GM18867 (cell line): ENCODE data around the gene MVB12A.

Source experiments
- ATAC-seq: cut with Tn5 transposase; IDR thresholded peaks from one replicate; pipeline ENCODE4 v1.9.1; 2021; ENCODE audit warnings: mild to moderate bottlenecking, moderate library complexity; ENCODE audit not compliant: unreplicated experiment

The MVB12A gene

GRCh38 chr19:17404621-17405249 lies 15.1 kb upstream of the MVB12A start:
- no peak for ATAC-seq

GRCh38 chr19:17405250-17406045 lies 14.4 kb upstream of the MVB12A start, which contains the start of gene BST2:
Gene BST2, minus strand, starts transcription at chr19:17405630. Its CDS starts 55 bp downstream, at chr19:17405575.
- ATAC-seq = peak; percentile 72

- ATAC-seq = no peak
Measured at GRCh38 chr19:17406046-17406886, 13.6 kb upstream of the MVB12A start.

- ATAC-seq = no peak
Measured at GRCh38 chr19:17406887-17407196, 13.0 kb upstream of the MVB12A start.

- no peak for ATAC-seq
Measured at GRCh38 chr19:17409990-17410389, 9.9 kb upstream of the MVB12A start.

- no peak for ATAC-seq
Measured at GRCh38 chr19:17411801-17412200, 8.0 kb upstream of the MVB12A start.

- no peak for ATAC-seq
Measured at GRCh38 chr19:17414097-17414496, 5.8 kb upstream of the MVB12A start.

GRCh38 chr19:17415121-17415520 lies 4.7 kb upstream of the MVB12A start:
- ATAC-seq = no peak

GRCh38 chr19:17418710-17419109 lies 1.1 kb upstream of the MVB12A start:
- no peak for ATAC-seq

- no peak for ATAC-seq
Measured at GRCh38 chr19:17419154-17419620, 660 bp upstream of the MVB12A start.

GRCh38 chr19:17420475-17420924 lies 653 bp downstream of the MVB12A start:
- ATAC-seq = peak; percentile 13

- no peak for ATAC-seq
Measured at GRCh38 chr19:17421942-17422341, 2.1 kb downstream of the MVB12A start.

GRCh38 chr19:17423429-17424208 lies 3.8 kb downstream of the MVB12A start:
- no peak for ATAC-seq

- ATAC-seq = no peak
Measured at GRCh38 chr19:17424743-17425365, 5.0 kb downstream of the MVB12A start.

- ATAC-seq = no peak
Measured at GRCh38 chr19:17429641-17430113, 9.8 kb downstream of the MVB12A start.

- ATAC-seq = no peak
Measured at GRCh38 chr19:17431417-17431816, 11.6 kb downstream of the MVB12A start.

GRCh38 chr19:17435218-17435617 lies 15.4 kb downstream of the MVB12A start:
- no peak for ATAC-seq

GRCh38 chr19:17436094-17436873 lies 16.4 kb downstream of the MVB12A start:
- no peak for ATAC-seq

GRCh38 chr19:17436874-17437267 lies 17.0 kb downstream of the MVB12A start:
- no peak for ATAC-seq
